Endothelial cell of umbilical vein (primary cell): Measurements from ENCODE around the gene CUX1. TPM values are rescaled to one million over a fixed set of nuclear protein-coding genes. Genes with fewer than 3 reads are reported as not detected.

Experiments used
- BruUV-seq: library from RNA; stranded (reverse); fragments of 400-500 nt; replicated peaks from 2 replicates; lab custom pipeline; 2021; lab: Mats Ljungman, UMichigan
- CTCF ChIA-PET: fragments of 300-600, 350-600 bp; sonication (Branson Sonifier 250); formaldehyde crosslinking; loops from one replicate; lab custom pipeline; 2021; ENCODE audit warnings: antibody characterized with exemption, inconsistent platforms; lab: Charles Lee
- POLR2A ChIA-PET: fragments of 300-600, 350-600 bp; sonication (Branson Sonifier 250); formaldehyde crosslinking; loops from one replicate; lab custom pipeline; 2021; ENCODE audit warnings: antibody characterized with exemption, inconsistent platforms; lab: Charles Lee
- DNase-seq: peaks from one replicate; pipeline ENCODE4 v3.0.0-alpha.2; 2011; ENCODE audit warnings: low read depth, low spot score
- FAIRE-seq: peaks from 2 replicates; lab custom pipeline; 2011; peaks lifted over from hg19 to GRCh38; lab: Jason Lieb, UNC
- H2AFZ ChIP-seq: 2 replicates; pipeline ENCODE4 v1.6.0; 2012; ENCODE audit warnings: low read depth, low read length, control low read depth, inconsistent platforms
- H3K27ac ChIP-seq: 2 replicates; pipeline ENCODE4 v1.5.1; 2011; ENCODE audit warnings: low read depth, mild to moderate bottlenecking, control low read depth, low read length, moderate library complexity; ENCODE audit not compliant: insufficient read depth
- H3K27me3 ChIP-seq, 2 experiments: 2 replicates each; pipeline versions ENCODE4 v1.6.0 to v1.6.1; 2011; ENCODE audit warnings: low read length in 2 of 2, mixed read lengths in 1 of 2; ENCODE audit not compliant: control insufficient read depth in 2 of 2, insufficient read depth in 2 of 2
- H3K36me3 ChIP-seq, 2 experiments: 2 replicates in 1 of 2; 3 replicates in 1 of 2; pipeline ENCODE4 v1.5.1; 2011; ENCODE audit warnings: low read length in 2 of 2, mild to moderate bottlenecking in 1 of 2, moderate library complexity in 1 of 2; ENCODE audit not compliant: control insufficient read depth in 2 of 2, insufficient read depth in 2 of 2; ENCODE audit errors: extremely low read depth in 1 of 2
- H3K4me1 ChIP-seq: 3 replicates; pipeline ENCODE4 v1.5.1; 2011; ENCODE audit warnings: mild to moderate bottlenecking, low read length; ENCODE audit not compliant: control insufficient read depth, insufficient read depth; ENCODE audit errors: extremely low read depth
- H3K4me2 ChIP-seq: 2 replicates; pipeline ENCODE4 v1.6.1; 2011; ENCODE audit warnings: low read length, control low read depth, mixed read lengths; ENCODE audit not compliant: insufficient read depth
- H3K4me3 ChIP-seq, 3 experiments: fragments of 200-600 bp in 1 of 3; sonication (generic), shearing (Covaris generic) in 1 of 3; replicated peaks in 1 of 3; 2 replicates each; pipeline ENCODE4 v1.5.1; 2011 to 2016; ENCODE audit warnings: control low read depth in 3 of 3, low read length in 3 of 3, mild to moderate bottlenecking in 2 of 3, inconsistent platforms in 1 of 3, low read depth in 1 of 3, moderate library complexity in 1 of 3; ENCODE audit not compliant: insufficient read depth in 1 of 3
- H3K79me2 ChIP-seq: 2 replicates; pipeline ENCODE4 v1.6.0; 2012; ENCODE audit warnings: low read length, inconsistent platforms; ENCODE audit not compliant: control insufficient read depth, insufficient read depth
- H3K9ac ChIP-seq: replicated peaks from 2 replicates; pipeline ENCODE3; 2011; ENCODE audit warnings: low read length, control low read depth; ENCODE audit not compliant: insufficient read depth; ENCODE audit errors: extremely low read depth
- H3K9me1 ChIP-seq: replicated peaks from 3 replicates; pipeline ENCODE4 v1.6.0; 2011; ENCODE audit warnings: mild to moderate bottlenecking, low read length; ENCODE audit not compliant: control insufficient read depth, insufficient read depth; ENCODE audit errors: extremely low read depth
- H3K9me3 ChIP-seq: replicated peaks from 2 replicates; pipeline ENCODE4 v1.5.1; 2012; ENCODE audit warnings: low read length, inconsistent platforms; ENCODE audit not compliant: control insufficient read depth, insufficient read depth
- H4K20me1 ChIP-seq: replicated peaks from 2 replicates; pipeline ENCODE3; 2011; ENCODE audit warnings: mild to moderate bottlenecking, low read length; ENCODE audit not compliant: control insufficient read depth, insufficient read depth; ENCODE audit errors: extremely low read depth
- EZH2 ChIP-seq: IDR thresholded peaks from 2 replicates; pipeline ENCODE4 v1.6.1; 2012; ENCODE audit warnings: borderline replicate concordance, low read depth, mild to moderate bottlenecking, moderate library complexity, low read length, inconsistent platforms; ENCODE audit not compliant: severe bottlenecking
- FOS ChIP-seq: IDR thresholded peaks from 2 replicates; pipeline ENCODE4 v1.6.1; 2011; ENCODE audit warnings: mild to moderate bottlenecking, low read length, moderate library complexity, borderline replicate concordance; ENCODE audit not compliant: insufficient read depth
- GATA2 ChIP-seq: IDR thresholded peaks from 2 replicates; pipeline ENCODE4 v1.7.0; 2011; ENCODE audit warnings: low read depth, mild to moderate bottlenecking, moderate library complexity, mixed read lengths, low read length; ENCODE audit not compliant: insufficient read length, insufficient read depth
- JUN ChIP-seq: IDR thresholded peaks from 2 replicates; pipeline ENCODE4 v1.6.1; 2011; ENCODE audit warnings: borderline replicate concordance, low read depth; ENCODE audit not compliant: insufficient read length, insufficient read depth
- MYC ChIP-seq: IDR thresholded peaks from one replicate; pipeline ENCODE4 v1.6.1; 2011; ENCODE audit warnings: mild to moderate bottlenecking, low read depth, low read length
- POLR2A ChIP-seq: IDR thresholded peaks from 2 replicates; pipeline ENCODE4 v1.6.1; 2012; ENCODE audit warnings: low read depth, mild to moderate bottlenecking, control low read depth, low read length
- POLR2AphosphoS5 ChIP-seq: IDR thresholded peaks from 2 replicates; pipeline ENCODE4 v1.6.1; 2012; ENCODE audit warnings: low read depth, mild to moderate bottlenecking, control low read depth, low read length, moderate library complexity; ENCODE audit not compliant: insufficient read depth
- dilution Hi-C: fragments of 300-500 bp; cut with MboI; formaldehyde crosslinking; loops from one replicate; pipeline ENCODE4 v1.15.0; 2019; ENCODE audit warnings: low sequenced_read_pairs; ENCODE audit not compliant: extremely low pct_ligation_motif_present
- intact Hi-C: fragments of 100-400 bp; cut with micrococcal nuclease; formaldehyde crosslinking; loops from one replicate; pipeline ENCODE4 v1.10.0; 2022
- polyA plus RNA-seq, 4 experiments: library from polyadenylated mRNA; depleted of rRNA in 3 of 4; stranded (reverse) in 3 of 4; unstranded in 1 of 4; fragments of >200 nt; gene quantifications; 2 replicates each; pipeline versions ENCODE4 v1.2.1 to v1.2.3, GENCODE V29; 2011 to 2012; ENCODE audit warnings: missing spikeins in 1 of 4
- total RNA-seq: library from RNA; stranded (reverse); gene quantifications from 2 replicates; pipeline ENCODE4 v1.2.3, GENCODE V29; 2021
- TF ChIP-seq, protein P1 (sequence below), 2 donors: IDR thresholded peaks; 1 replicate in 1 of 2; 2 replicates in 1 of 2; pipeline ENCODE4 v1.5.1; 2011; ENCODE audit warnings: low read length in 2 of 2, mild to moderate bottlenecking in 2 of 2, moderate library complexity in 2 of 2, control low read depth in 1 of 2, inconsistent platforms in 1 of 2, low read depth in 1 of 2; ENCODE audit not compliant: insufficient read depth in 1 of 2; ENCODE audit errors: extremely low read depth in 1 of 2
- TF ChIP-seq, protein P2 (sequence below): IDR thresholded peaks from 2 replicates; pipeline ENCODE4 v1.6.1; 2011; ENCODE audit not compliant: insufficient read depth, insufficient read length

Gene CUX1
- total and polyA plus RNA-seq, 2 donors (not counting 3 experiments of a cell fraction or from before 2014, with no cell fraction given), result 13.8 to 49.8 TPM

DNA sequence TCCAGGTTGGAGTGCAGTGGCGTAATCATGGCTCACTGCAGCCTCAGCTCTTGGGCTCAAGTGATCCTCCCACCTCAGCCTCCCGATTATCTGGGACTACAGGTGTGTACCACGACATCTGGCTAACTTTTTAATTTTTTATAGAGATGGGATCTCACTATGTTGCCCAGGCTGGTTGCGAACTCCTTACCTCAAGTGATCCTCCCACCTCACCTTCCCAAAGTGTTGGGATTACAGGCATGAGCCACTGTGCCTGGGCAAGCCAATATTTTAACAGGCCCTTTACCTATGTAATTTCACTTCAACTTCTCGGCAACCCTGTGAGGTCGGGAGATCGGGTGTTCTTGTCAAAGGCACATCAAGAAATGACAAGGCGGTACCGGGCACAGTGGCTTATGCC, 146.3 kb downstream of the CUX1 start:
- FAIRE-seq (no peak), DNase-seq (no peak)
- TF ChIP-seq POLR2A, result no peak
- no peak for TF ChIP-seq FOS
- TF ChIP-seq GATA2, result no peak
- TF ChIP-seq MYC, result no peak
- no peak for TF ChIP-seq POLR2AphosphoS5
- TF ChIP-seq JUN, result no peak
- TF ChIP-seq, protein P1, sequence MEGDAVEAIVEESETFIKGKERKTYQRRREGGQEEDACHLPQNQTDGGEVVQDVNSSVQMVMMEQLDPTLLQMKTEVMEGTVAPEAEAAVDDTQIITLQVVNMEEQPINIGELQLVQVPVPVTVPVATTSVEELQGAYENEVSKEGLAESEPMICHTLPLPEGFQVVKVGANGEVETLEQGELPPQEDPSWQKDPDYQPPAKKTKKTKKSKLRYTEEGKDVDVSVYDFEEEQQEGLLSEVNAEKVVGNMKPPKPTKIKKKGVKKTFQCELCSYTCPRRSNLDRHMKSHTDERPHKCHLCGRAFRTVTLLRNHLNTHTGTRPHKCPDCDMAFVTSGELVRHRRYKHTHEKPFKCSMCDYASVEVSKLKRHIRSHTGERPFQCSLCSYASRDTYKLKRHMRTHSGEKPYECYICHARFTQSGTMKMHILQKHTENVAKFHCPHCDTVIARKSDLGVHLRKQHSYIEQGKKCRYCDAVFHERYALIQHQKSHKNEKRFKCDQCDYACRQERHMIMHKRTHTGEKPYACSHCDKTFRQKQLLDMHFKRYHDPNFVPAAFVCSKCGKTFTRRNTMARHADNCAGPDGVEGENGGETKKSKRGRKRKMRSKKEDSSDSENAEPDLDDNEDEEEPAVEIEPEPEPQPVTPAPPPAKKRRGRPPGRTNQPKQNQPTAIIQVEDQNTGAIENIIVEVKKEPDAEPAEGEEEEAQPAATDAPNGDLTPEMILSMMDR (IDR thresholded peaks at IDR 0.05; ENCODE audit: extremely low read depth in 1 of 2, insufficient read depth in 1 of 2, low read depth in 1 of 2, low read length in 2 of 2), result no peak
- no peak for TF ChIP-seq EZH2
- TF ChIP-seq, protein P2, sequence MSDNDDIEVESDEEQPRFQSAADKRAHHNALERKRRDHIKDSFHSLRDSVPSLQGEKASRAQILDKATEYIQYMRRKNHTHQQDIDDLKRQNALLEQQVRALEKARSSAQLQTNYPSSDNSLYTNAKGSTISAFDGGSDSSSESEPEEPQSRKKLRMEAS, result no peak
- BruUV-seq, result no TSS peak
- Histone ChIP-seq H3K4me3 (no peak overlapping the region), H3K27ac (no peak overlapping the region), H3K27me3 (no peaks in the 10 kb centered on the region), H3K9me3 (no peaks in the 10 kb centered on the region), H3K36me3 (no peaks in the 10 kb centered on the region), H3K9ac (no peak overlapping the region), H3K9me1 (no peaks in the 10 kb centered on the region), H3K4me2 (no peak overlapping the region), H2AFZ (no peak overlapping the region), H3K79me2 (no peaks in the 10 kb centered on the region), H4K20me1 (no peaks in the 10 kb centered on the region), H3K4me1 (no peaks in the 10 kb centered on the region)
- ChIA-PET CTCF (no interaction called here), POLR2A (no interaction called here)
- dilution Hi-C loops (no loop called here), intact Hi-C loops (no loop called here)
